ENCODE data around the gene ATG9A.

ATG9A gene

DNA sequence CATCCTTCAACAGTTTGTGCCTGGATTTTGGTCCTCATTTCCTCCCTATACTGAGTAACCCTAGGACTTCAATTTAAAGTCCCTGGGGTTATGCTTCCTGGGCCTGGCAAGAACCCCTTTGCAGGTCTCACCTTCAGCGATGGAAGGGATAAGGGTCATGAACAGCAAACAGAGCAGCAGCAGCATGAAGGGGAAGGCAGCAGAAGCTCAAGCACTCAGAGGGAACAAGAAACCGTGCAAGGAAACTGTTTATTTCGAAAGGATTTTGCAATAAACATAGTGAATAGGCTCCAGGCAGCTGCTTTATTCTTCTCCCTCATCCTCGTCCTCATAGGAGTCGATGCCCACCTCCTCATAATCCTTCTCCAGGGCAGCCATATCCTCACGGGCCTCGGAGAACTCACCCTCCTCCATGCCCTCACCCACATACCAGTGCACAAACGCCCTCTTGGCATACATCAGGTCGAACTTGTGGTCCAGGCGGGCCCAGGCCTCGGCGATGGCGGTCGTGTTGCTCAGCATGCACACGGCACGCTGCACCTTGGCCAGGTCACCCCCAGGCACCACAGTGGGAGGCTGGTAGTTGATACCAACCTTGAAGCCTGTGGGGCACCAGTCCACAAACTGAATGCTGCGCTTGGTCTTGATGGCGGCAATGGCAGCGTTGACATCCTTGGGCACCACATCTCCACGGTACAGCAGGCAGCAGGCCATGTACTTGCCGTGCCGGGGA, 20.8 kb upstream of the ATG9A start:
- peak overlapping the region; percentile 97 for H3K27ac ChIP-seq

GRCh38 chr2:219249203-219249980, 20.0 kb upstream of the ATG9A start:
- peak overlapping the region; percentile 97 for H3K27ac ChIP-seq
- no peak for TF ChIP-seq CTCF (IDR thresholded peaks at IDR 0.05)

More for the DNA sequence above, 20.8 kb upstream of the ATG9A start:
- TF ChIP-seq ZFX (IDR thresholded peaks at IDR 0.05; ENCODE audit: borderline replicate concordance), result no peak
- no peak for TF ChIP-seq CTCF (IDR thresholded peaks at IDR 0.05)

- H3K27ac ChIP-seq, result peak overlapping the region; percentile 97
- TF ChIP-seq ZFX (IDR thresholded peaks at IDR 0.05; ENCODE audit: borderline replicate concordance) (no peak), CTCF (IDR thresholded peaks at IDR 0.05) (no peak)
Observed at GRCh38 chr2:219248845-219249202, 19.4 kb upstream of the ATG9A start.

DNA sequence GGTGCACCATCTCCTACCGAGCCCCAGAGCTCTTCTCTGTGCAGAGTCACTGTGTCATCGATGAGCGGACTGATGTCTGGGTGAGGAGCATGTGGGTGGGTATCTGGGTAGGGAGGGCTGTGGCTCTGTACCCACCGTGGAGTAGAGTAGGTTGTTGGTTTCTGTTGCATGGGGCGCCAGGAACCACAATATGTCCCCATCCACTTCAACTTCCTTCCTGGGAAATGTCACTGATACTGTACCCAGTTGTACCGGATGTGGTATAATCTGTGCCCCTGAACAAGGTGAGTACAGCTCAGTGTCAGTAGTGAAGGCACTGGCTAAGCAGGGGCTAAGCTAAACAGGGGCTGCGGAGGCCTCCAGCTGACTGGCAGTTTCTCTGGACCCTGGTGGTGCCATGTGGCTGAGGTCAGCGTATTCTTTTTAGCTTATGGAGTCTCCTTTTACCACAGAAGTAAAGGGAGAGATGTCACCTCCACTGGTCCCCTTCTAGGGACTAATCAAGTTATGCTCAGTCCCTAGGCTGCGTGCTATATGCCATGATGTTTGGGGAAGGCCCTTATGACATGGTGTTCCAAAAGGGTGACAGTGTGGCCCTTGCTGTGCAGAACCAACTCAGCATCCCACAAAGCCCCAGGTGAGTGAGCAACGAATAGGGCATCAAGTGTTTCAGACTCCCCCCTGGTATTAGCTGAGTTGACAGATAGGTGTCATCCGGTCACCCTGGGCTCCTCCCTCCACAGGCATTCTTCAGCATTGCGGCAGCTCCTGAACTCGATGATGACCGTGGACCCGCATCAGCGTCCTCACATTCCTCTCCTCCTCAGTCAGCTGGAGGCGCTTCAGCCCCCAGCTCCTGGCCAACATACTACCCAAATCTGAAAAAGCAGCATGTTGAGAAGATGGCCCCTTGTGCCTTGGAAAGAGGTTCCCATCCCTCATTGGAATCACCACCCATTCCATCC, 18.5 kb upstream of the ATG9A start:
- peak overlapping the region; percentile 97 for H3K27ac ChIP-seq
- TF ChIP-seq CTCF (IDR thresholded peaks at IDR 0.05) (no peak), ZFX (IDR thresholded peaks at IDR 0.05; ENCODE audit: borderline replicate concordance) (no peak)

- TF ChIP-seq CTCF (IDR thresholded peaks at IDR 0.05) (no peak), ZFX (IDR thresholded peaks at IDR 0.05; ENCODE audit: borderline replicate concordance) (no peak)
- H3K27ac ChIP-seq, result peak overlapping the region; percentile 88
Observed at GRCh38 chr2:219246559-219246958, 17.1 kb upstream of the ATG9A start.

DNA sequence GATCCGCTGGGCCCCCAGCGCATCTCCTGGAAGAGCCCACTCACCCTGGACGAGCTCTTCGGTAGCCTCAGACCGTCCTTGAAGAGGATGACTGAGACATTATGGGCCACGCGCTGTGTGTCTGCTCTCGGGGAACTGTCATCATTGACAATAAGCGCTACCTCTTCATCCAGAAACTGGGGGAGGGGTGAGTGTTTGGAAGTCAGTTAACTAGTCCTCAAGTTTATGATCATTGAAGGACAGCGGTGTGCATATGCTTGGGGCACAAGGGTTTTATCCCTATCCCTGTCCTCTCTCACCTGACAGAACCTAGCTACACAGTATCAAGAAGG, 16.4 kb upstream of the ATG9A start:
- TF ChIP-seq CTCF (IDR thresholded peaks at IDR 0.05) (no peak), ZFX (IDR thresholded peaks at IDR 0.05; ENCODE audit: borderline replicate concordance) (no peak)
- peak overlapping the region; percentile 88 for H3K27ac ChIP-seq

Measured in 22Rv1 (cell line).